Esophagus squamous epithelium (tissue), 5 donors: ENCODE measurements around the gene ST6GAL2. TPM values are rescaled to one million over a fixed set of nuclear protein-coding genes. Genes with fewer than 3 reads are reported as not detected.

Experiments
- DNase-seq: peaks from one replicate; lab custom pipeline; 2025; lab: John Stamatoyannopoulos, UW
- H3K27ac ChIP-seq, 4 donors: fragments of 200-600 bp; sonication (generic); one replicate each; pipeline ENCODE4 v1.5.1; 2016 to 2019; ENCODE audit warnings: mild to moderate bottlenecking in 1 of 4
- H3K27me3 ChIP-seq, 4 donors: fragments of 200-600 bp; sonication (generic); 1 replicate in 3 of 4; 2 replicates in 1 of 4; pipeline versions ENCODE4 v1.5.1 to v1.6.0; 2017 to 2021; ENCODE audit warnings: antibody characterized with exemption in 1 of 4
- H3K36me3 ChIP-seq, 3 donors: fragments of 200-600 bp; sonication (generic); one replicate each; pipeline ENCODE4 v1.5.1; 2016 to 2019
- H3K4me1 ChIP-seq, 3 donors: fragments of 200-600 bp; sonication (generic); one replicate each; pipeline ENCODE4 v1.5.1; 2017 to 2019
- H3K4me3 ChIP-seq, 4 donors: fragments of 200-600 bp; sonication (generic); 1 replicate in 3 of 4; 2 replicates in 1 of 4; pipeline ENCODE4 v1.5.1; 2016 to 2019; ENCODE audit warnings: mild to moderate bottlenecking in 2 of 4, moderate library complexity in 1 of 4
- H3K9me3 ChIP-seq, 3 donors: fragments of 200-600 bp; sonication (generic); one replicate each; pipeline ENCODE4 v1.5.1; 2016 to 2019
- CTCF ChIP-seq, 6 experiments: fragments of 450-650 bp in 4 of 6; fragments of 200-600 bp in 2 of 6; sonication (generic) in 2 of 6; IDR thresholded peaks; one replicate each; pipeline ENCODE4 v1.5.1; 2016 to 2019; ENCODE audit warnings: antibody characterized with exemption in 6 of 6, mild to moderate bottlenecking in 4 of 6, moderate library complexity in 4 of 6
- POLR2A ChIP-seq, 4 donors: fragments of 450-650 bp; IDR thresholded peaks; one replicate each; pipeline ENCODE4 v1.6.1; 2017; ENCODE audit warnings: antibody characterized with exemption in 4 of 4, mild to moderate bottlenecking in 4 of 4, moderate library complexity in 3 of 4
- WGBS, 2 donors: methylation state at CpG; one replicate each; pipeline ENCODE4 v1.1.5; 2018; 5-methylcytosine and 5-hydroxymethylcytosine counted together
- intact Hi-C: fragments of 100-400 bp; cut with DNase I; formaldehyde crosslinking; loops from one replicate; pipeline ENCODE4 v1.15.0; 2022
- total RNA-seq, 4 donors: library from RNA; depleted of rRNA; stranded (reverse); fragments of >200 nt; gene quantifications; one replicate each; pipeline ENCODE4 v1.1.0, GENCODE V29; 2016
- donor health status: DM: yes; HTN: yes; CAD: no.

ST6GAL2 gene
- total RNA-seq, 4 donors from 2014 or later: 0.79 to 7.5 (median 4.4) TPM

DNA sequence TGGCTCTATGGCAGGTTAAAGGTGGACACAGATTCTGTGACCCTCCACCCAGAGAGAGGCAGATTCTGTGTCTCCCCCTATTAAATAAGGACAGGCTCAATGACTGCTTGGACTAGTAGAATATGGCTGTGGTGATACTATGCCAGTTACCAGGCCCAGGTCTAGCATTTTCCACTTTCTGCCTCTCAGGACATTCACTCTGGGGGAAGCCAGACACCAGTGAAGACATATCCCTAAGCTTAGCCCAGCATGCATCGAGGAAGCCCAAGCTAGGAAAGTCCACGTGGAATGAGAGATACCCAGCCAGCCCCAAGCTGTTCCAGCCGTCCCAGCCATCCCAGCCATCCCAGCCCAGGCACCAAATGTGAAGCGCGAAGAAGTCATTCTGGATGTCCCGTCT, 40.3 kb downstream of the ST6GAL2 start:
- TF ChIP-seq POLR2A (IDR thresholded peaks at IDR 0.05) (no peak), CTCF (IDR thresholded peaks at IDR 0.05) (no peak)
- 88 to 98% methylated on average over 6 of the region's 6 CpGs for WGBS, 2 donors
- DNase-seq: no peak
- intact Hi-C loops: no loop called here
- H3K27ac ChIP-seq: no peak overlapping the region
- H3K27me3 ChIP-seq: no peaks in the 10 kb centered on the region
- no peaks in the 10 kb centered on the region for H3K36me3 ChIP-seq
- no peak overlapping the region for H3K4me3 ChIP-seq
- H3K4me1 ChIP-seq: peaks cover 0 to 8% (median 3%) of the 10 kb centered on the region in 3 donors
- no peaks in the 10 kb centered on the region for H3K9me3 ChIP-seq

GRCh38 chr2:106843910-106844250, 42.1 kb downstream of the ST6GAL2 start:
- TF ChIP-seq CTCF (IDR thresholded peaks at IDR 0.05) (no peak), POLR2A (IDR thresholded peaks at IDR 0.05) (no peak)
- Histone ChIP-seq H3K9me3 (no peaks in the 10 kb centered on the region), H3K27ac (no peak overlapping the region), H3K4me3 (no peak overlapping the region), H3K36me3 (no peaks in the 10 kb centered on the region), H3K27me3 (no peaks in the 10 kb centered on the region), H3K4me1 (peaks cover 0 to 10% (median 5%) of the 10 kb centered on the region in 3 donors)
- no peak for DNase-seq
- WGBS, 2 donors: 80 to 100% methylated on average over 2 to 4 of the region's 5 CpGs
- intact Hi-C loops: no loop called here

GRCh38 chr2:106843001-106843909, 42.7 kb downstream of the ST6GAL2 start:
- WGBS, 2 donors: 95% methylated on average over 33 to 51 of the region's 63 CpGs
- intact Hi-C loops: no loop called here
- peaks cover 0 to 10% (median 5%) of the 10 kb centered on the region in 3 donors for H3K4me1 ChIP-seq
- no peak for TF ChIP-seq CTCF (IDR thresholded peaks at IDR 0.05)
- TF ChIP-seq POLR2A (IDR thresholded peaks at IDR 0.05): no peak
- H3K4me3 ChIP-seq: no peak overlapping the region
- H3K9me3 ChIP-seq: no peaks in the 10 kb centered on the region
- DNase-seq: no peak
- no peak overlapping the region for H3K27ac ChIP-seq
- no peaks in the 10 kb centered on the region for H3K36me3 ChIP-seq
- no peaks in the 10 kb centered on the region for H3K27me3 ChIP-seq

- H3K36me3 ChIP-seq: no peaks in the 10 kb centered on the region
- no peaks in the 10 kb centered on the region for H3K9me3 ChIP-seq
- H3K4me1 ChIP-seq: peaks cover 0 to 10% (median 5%) of the 10 kb centered on the region in 3 donors
- no peak for TF ChIP-seq CTCF (IDR thresholded peaks at IDR 0.05)
- TF ChIP-seq POLR2A (IDR thresholded peaks at IDR 0.05): no peak
- H3K27ac ChIP-seq: no peak overlapping the region
- intact Hi-C loops: no loop called here
- no peaks in the 10 kb centered on the region for H3K27me3 ChIP-seq
- WGBS, 2 donors: 54 to 69% methylated on average over 4 to 7 of the region's 7 CpGs
- DNase-seq: no peak
- H3K4me3 ChIP-seq: no peak overlapping the region
These were observed 43.9 kb downstream of the ST6GAL2 start for GRCh38 chr2:106841886-106842645.

DNA sequence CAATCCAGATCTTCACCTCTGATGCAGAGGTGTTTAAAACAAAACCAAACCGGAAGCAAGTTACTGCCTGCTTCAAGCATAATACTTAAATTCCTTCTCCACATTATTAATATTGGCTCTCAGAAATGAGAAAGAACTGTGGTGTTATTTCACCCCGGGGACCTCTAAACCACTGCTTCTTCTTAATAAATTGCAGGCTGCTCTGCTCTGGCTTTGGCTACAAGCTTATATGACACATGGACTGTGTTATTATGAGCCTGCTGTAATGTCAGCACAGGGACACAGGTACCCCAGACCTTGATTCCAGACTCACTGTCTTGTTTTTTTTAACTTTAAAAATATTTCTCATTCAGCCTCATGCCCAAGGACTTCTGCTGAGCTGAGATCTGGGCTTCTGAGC, 45.1 kb downstream of the ST6GAL2 start:
- Histone ChIP-seq H3K4me1 (peaks cover 0 to 10% (median 5%) of the 10 kb centered on the region in 3 donors), H3K4me3 (no peak overlapping the region), H3K27ac (no peak overlapping the region), H3K27me3 (no peaks in the 10 kb centered on the region), H3K9me3 (no peaks in the 10 kb centered on the region), H3K36me3 (no peaks in the 10 kb centered on the region)
- TF ChIP-seq CTCF (IDR thresholded peaks at IDR 0.05) (no peak), POLR2A (IDR thresholded peaks at IDR 0.05) (no peak)
- no peak for DNase-seq
- WGBS, 2 donors: 19% methylated on average over 2 of the region's 2 CpGs
- intact Hi-C loops: no loop called here
